HG03378 (cell line): ENCODE measurements around the gene PIK3R3.
"Not testable (repeated sequence)": the region's sequence is repeated elsewhere in the genome, so short reads cannot be mapped to it uniquely, and the experiment has no call there.

ENCODE experiments used
- ATAC-seq: cut with Tn5 transposase; IDR thresholded peaks from one replicate; pipeline ENCODE4 v1.9.1; 2021; ENCODE audit warnings: mild to moderate bottlenecking, moderate library complexity; ENCODE audit not compliant: unreplicated experiment

PIK3R3 gene

DNA sequence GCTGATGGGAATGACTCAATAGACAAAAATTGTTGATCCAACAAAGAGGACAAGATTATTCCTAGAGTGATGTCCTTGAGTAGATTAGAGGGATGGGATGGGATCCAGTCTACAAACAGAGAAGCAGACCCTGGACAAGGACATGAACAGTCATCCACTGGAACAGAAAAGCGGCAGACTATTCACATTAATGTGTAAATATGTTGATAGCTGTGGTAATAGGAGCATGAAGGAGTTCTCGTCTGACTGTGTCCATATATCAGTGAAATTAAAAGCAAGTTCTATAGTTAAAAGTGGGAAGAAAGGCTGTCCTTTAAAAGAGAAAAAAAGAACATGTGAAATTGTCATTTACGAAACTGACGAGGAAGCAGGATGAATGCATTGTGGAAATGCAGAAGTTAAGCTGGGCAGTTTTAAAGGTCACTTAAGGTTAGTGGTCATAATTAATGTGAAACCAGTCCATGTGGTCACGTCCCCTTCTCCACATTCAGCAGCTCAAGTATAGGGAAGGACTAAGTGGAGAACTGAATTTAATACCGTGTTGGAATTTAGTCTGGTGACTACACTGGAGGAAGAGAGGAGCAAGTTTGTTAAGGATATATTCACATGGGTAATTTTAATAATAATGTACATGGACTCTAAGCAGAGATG lies 62.1 kb downstream of the PIK3R3 start:
- ATAC-seq: no peak

DNA sequence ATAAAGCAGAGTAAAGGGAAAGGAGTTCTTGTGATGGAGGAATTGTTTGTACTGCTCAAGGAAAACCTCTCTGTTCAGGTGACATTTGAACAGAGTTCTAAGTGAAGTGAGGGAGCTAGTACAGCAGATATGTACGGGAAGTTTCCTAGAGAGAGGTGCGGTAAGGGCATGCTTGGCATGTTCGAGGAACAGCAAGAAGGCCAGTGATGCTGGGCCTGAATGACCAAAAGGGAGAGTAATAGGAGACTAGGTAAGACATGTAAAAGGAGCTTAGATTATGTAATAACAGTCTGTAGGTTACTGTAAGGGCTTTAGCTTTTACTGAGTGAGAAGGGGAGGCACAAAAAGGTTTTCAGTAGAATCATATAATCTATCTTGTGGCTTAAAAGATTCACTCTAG lies 63.9 kb downstream of the PIK3R3 start:
- ATAC-seq: no peak

GRCh38 chr1:46067652-46068051 lies 64.8 kb downstream of the PIK3R3 start:
- ATAC-seq: no peak

- no peak for ATAC-seq
Observed at GRCh38 chr1:46065405-46065804, 67.0 kb downstream of the PIK3R3 start.

DNA sequence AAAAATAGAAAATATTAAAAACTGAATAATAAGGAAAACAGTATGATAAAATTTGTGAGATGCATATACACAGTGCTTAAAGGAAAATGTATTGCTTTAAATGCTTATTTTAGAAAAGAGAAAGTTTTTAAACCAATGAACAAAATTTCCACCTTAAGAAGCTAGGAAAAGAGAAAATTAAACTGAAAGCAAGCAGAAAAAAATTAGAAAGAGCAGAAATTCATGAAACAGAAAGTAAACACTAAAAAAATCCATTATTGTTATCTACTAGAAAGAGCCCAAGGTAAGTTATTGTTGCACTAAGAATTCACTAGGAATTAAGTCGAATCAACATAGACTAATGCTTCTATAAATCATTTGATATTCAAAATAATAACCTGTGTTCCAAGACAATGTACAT lies 67.7 kb downstream of the PIK3R3 start:
- no peak for ATAC-seq

GRCh38 chr1:46062651-46063319 lies 69.6 kb downstream of the PIK3R3 start:
- no peak for ATAC-seq

DNA sequence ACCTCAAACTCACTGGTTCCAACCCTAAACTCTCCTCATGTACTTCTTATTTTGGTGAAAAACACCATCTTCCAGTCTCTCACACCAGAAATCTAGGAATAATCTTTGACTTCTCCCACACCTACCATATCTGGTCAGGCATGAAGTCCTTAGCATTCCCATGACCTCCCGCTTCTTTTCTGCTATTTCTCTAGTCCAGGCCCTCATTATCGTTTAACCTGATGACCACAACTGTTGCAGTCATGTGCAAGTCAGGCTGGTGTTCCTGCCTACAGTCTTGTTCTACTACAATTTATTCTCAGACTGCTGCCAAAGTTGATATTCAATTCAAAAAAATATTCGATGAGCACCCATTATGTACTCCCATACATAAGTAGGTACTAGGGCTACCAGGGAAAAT lies 71.3 kb downstream of the PIK3R3 start:
- no peak for ATAC-seq

- no peak for ATAC-seq
Observed at GRCh38 chr1:46058936-46059335, 73.5 kb downstream of the PIK3R3 start.

- no peak for ATAC-seq
Observed at GRCh38 chr1:46057781-46058180, 74.6 kb downstream of the PIK3R3 start.

GRCh38 chr1:46057215-46057614 lies 75.2 kb downstream of the PIK3R3 start:
- ATAC-seq: not testable (repeated sequence)

GRCh38 chr1:46056325-46056724 lies 76.1 kb downstream of the PIK3R3 start:
- no peak for ATAC-seq

DNA sequence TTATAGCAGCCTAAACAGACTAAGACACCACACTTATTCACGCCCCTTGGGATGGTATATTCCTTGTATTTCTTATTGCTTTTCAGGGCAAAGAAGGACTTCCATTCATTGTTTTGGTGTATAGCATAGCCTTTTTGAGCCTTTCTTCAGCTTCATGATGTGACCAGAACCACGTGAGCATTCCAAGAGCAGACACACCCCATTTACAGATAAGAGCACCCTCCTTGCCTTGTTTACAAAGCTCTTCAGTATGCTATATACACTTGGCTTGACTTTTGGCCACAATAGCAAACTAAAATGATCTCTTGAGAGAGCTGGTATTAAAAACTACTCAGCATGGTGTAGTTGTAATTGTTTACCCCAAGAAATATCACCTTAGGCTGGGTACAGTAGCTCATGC lies 78.7 kb downstream of the PIK3R3 start:
- no peak for ATAC-seq

GRCh38 chr1:46044116-46044515 lies 88.3 kb downstream of the PIK3R3 start:
- ATAC-seq: no peak

DNA sequence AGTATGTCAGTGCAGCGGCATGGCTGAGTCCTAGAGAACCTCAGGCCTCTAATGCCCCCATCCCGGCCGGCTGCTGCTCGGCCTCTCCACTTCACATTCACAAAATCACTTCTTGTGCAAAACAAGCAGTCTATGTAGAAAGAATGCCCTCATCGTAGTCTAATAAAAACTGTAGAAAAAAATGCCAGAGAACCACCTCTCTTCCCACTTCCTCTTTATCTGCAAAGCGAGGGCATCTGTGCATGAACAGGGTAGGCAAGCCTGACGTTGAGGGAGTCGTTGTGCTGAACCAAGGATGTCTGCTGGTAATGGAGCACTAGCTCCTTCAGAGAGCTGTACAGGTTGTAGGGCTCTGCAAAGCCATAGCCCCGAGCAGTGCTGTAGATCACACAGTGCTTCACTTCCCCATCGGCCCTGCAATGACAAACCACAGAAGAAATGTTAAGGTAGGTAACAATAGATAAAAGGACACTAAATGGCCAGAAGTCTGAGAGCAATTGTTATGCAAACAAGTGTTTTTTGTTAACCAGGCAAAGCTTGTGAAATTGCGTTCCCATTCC lies 88.9 kb downstream of the PIK3R3 start:
- peak; percentile 83 for ATAC-seq

DNA sequence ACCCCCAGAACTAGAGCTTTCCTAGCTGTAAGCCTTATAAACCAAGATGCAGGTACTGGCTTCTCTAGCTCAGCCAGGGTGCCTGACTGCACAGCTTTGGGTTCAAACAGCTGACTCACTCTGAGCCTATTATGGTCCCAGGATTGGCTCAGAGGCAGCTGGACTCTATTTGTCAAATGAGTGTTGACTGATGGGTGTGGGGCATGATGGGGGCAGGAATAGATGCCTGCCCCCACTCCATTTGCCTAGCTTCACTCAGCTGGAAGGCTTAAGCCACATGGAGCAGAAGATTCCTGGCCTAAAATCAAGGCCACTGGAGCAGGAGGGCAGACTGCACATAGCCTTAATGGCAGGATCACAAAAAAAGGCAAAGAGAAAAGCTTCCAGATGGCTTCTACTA lies 90.5 kb downstream of the PIK3R3 start:
- ATAC-seq: no peak

- ATAC-seq: no peak
Observed at GRCh38 chr1:46041551-46041950, 90.9 kb downstream of the PIK3R3 start.

GRCh38 chr1:46039571-46040052 lies 92.8 kb downstream of the PIK3R3 start:
- no peak for ATAC-seq

- no peak for ATAC-seq
Observed at GRCh38 chr1:46036894-46037839, 95.3 kb downstream of the PIK3R3 start.

DNA sequence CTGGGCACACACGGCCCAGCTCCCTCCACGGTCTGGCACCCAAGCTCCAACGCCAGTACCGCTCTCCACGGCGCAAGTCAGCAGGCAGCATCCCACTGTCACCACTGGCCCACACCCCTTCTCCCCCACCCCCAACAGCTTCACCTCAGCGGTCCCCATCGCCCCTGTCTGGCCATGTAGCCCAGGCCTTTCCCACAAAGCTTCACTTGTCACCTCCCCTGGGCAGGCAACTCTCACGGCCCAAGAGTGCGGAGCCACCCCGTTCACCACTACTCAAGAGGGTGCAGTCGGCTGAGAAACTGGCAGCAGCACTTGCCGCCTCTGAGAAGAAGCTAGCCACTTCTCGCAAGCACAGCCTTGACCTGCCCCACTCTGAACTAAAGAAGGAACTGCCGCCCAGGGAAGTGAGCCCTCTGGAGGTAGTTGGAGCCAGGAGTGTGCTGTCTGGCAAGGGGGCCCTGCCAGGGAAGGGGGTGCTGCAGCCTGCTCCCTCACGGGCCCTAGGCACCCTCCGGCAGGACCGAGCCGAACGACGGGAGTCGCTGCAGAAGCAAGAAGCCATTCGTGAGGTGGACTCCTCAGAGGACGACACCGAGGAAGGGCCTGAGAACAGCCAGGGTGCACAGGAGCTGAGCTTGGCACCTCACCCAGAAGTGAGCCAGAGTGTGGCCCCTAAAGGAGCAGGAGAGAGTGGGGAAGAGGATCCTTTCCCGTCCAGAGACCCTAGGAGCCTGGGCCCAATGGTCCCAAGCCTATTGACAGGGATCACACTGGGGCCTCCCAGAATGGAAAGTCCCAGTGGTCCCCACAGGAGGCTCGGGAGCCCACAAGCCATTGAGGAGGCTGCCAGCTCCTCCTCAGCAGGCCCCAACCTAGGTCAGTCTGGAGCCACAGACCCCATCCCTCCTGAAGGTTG lies 97.6 kb downstream of the PIK3R3 start:
- no peak for ATAC-seq
